HepG2 (cell line): Measurements from ENCODE around the gene ZNF593OS. TPM values are rescaled to one million over a fixed set of nuclear protein-coding genes. Genes with fewer than 3 reads are reported as not detected.
A peak's percentile ranks its signal among the peaks of the same experiment; 100 is the strongest.

Source experiments
- ADNP ChIP-seq: sonication (generic); formaldehyde crosslinking; IDR thresholded peaks from 2 replicates; pipeline ENCODE4 v1.4.0; 2020; ENCODE audit warnings: missing genetic modification reagents
- AHR ChIP-seq: IDR thresholded peaks from 2 replicates; pipeline ENCODE4 v1.6.1; 2018; ENCODE audit warnings: missing genetic modification reagents, missing compliant biosample characterization
- ATF4 ChIP-seq, 2 experiments: fragments of 450-650 bp in 1 of 2; sonication (generic) in 1 of 2; formaldehyde crosslinking; IDR thresholded peaks; 2 replicates each; pipeline versions ENCODE4 v1.5.0 to v1.8.0; 2020 to 2022; ENCODE audit warnings: mild to moderate bottlenecking in 1 of 2, missing genetic modification reagents in 1 of 2
- ELF4 ChIP-seq: sonication (generic); formaldehyde crosslinking; IDR thresholded peaks from 2 replicates; pipeline ENCODE4 v1.5.0; 2020; ENCODE audit warnings: missing genetic modification reagents, mild to moderate bottlenecking, moderate library complexity, borderline replicate concordance
- FIP1L1 ChIP-seq: fragments of 200-400 bp; formaldehyde crosslinking; IDR thresholded peaks from 2 replicates; pipeline ENCODE4 v1.6.1; 2018; ENCODE audit warnings: low read depth, mild to moderate bottlenecking, low read length, moderate library complexity, borderline replicate concordance; ENCODE audit not compliant: insufficient read depth
- HNRNPK ChIP-seq: fragments of 200-400 bp; formaldehyde crosslinking; IDR thresholded peaks from 2 replicates; pipeline ENCODE4 v1.6.1; 2018; ENCODE audit warnings: low read length, low read depth, moderate library complexity, mild to moderate bottlenecking; ENCODE audit not compliant: poor library complexity, severe bottlenecking
- MBD4 ChIP-seq: IDR thresholded peaks from 2 replicates; pipeline ENCODE4 v1.6.1; 2012; ENCODE audit warnings: low read length, inconsistent platforms, borderline replicate concordance
- MYNN ChIP-seq: sonication (generic); formaldehyde crosslinking; IDR thresholded peaks from 2 replicates; pipeline ENCODE4 v1.4.0; 2020; ENCODE audit warnings: mild to moderate bottlenecking, low read depth, missing genetic modification reagents
- PLRG1 ChIP-seq: fragments of 450-650 bp; conservative IDR thresholded peaks from 2 replicates; pipeline ENCODE4 v1.6.1; 2016
- SNAPC2 ChIP-seq: sonication (generic); formaldehyde crosslinking; IDR thresholded peaks from 2 replicates; pipeline ENCODE4 v1.8.1; 2022; ENCODE audit warnings: mild to moderate bottlenecking, missing genetic modification reagents
- TBX2 ChIP-seq: sonication (generic); formaldehyde crosslinking; IDR thresholded peaks from 2 replicates; pipeline ENCODE4 v1.5.0; 2020; ENCODE audit warnings: missing genetic modification reagents, mild to moderate bottlenecking, borderline replicate concordance
- TFDP2 ChIP-seq: sonication (generic); formaldehyde crosslinking; IDR thresholded peaks from 2 replicates; pipeline ENCODE4 v1.4.0; 2020; ENCODE audit warnings: missing genetic modification reagents
- THAP11 ChIP-seq: IDR thresholded peaks from 2 replicates; pipeline ENCODE4 v1.6.1; 2016; ENCODE audit warnings: missing biosample characterization, missing genetic modification reagents
- THAP7 ChIP-seq: sonication (generic); formaldehyde crosslinking; IDR thresholded peaks from 2 replicates; pipeline ENCODE4 v1.8.1; 2023; ENCODE audit warnings: mild to moderate bottlenecking, missing genetic modification reagents
- ZNF17 ChIP-seq: sonication (generic); formaldehyde crosslinking; IDR thresholded peaks from 2 replicates; pipeline ENCODE4 v1.5.0; 2020; ENCODE audit warnings: mild to moderate bottlenecking, missing genetic modification reagents
- ZNF20 ChIP-seq: sonication (generic); formaldehyde crosslinking; IDR thresholded peaks from 2 replicates; pipeline ENCODE4 v1.4.0; 2020; ENCODE audit warnings: mild to moderate bottlenecking, moderate library complexity, missing genetic modification reagents
- ZNF225 ChIP-seq: sonication (generic); formaldehyde crosslinking; IDR thresholded peaks from 2 replicates; pipeline ENCODE4 v1.4.0; 2020; ENCODE audit warnings: mild to moderate bottlenecking, missing genetic modification reagents
- ZNF282 ChIP-seq: fragments of 450-650 bp; IDR thresholded peaks from 2 replicates; pipeline ENCODE4 v1.6.1; 2018; ENCODE audit not compliant: partially characterized antibody
- ZNF3 ChIP-seq: IDR thresholded peaks from 2 replicates; pipeline ENCODE4 v1.7.0; 2017; ENCODE audit warnings: inconsistent platforms
- ZNF451 ChIP-seq: sonication (generic); formaldehyde crosslinking; IDR thresholded peaks from 2 replicates; pipeline ENCODE4 v1.5.0; 2020; ENCODE audit warnings: mild to moderate bottlenecking, missing genetic modification reagents
- ZSCAN30 ChIP-seq: sonication (generic); formaldehyde crosslinking; IDR thresholded peaks from 2 replicates; pipeline ENCODE4 v1.5.0; 2020; ENCODE audit warnings: mild to moderate bottlenecking, missing genetic modification reagents
- polyA plus RNA-seq, 8 experiments: library from polyadenylated mRNA; depleted of rRNA in 3 of 8; stranded (reverse) in 7 of 8; unstranded in 1 of 8; fragments of >200 nt; fragmentation: Illumina TruSeq in 4 of 8; extraction: Trizol in 4 of 8; gene quantifications; 2 replicates each; pipeline versions ENCODE4 v1.2.1 to v1.2.3, GENCODE V29; 2011 to 2016; ENCODE audit warnings: low read depth in 4 of 8, missing spikeins in 1 of 8, mixed read lengths in 1 of 8; ENCODE audit not compliant: insufficient read depth in 1 of 8
- total RNA-seq, 5 experiments: library from RNA; depleted of rRNA; stranded (reverse); fragments of >200 nt; fragmentation: Illumina TruSeq; extraction: Trizol; gene quantifications; 2 replicates each; pipeline ENCODE4 v1.2.3, GENCODE V29; 2016; ENCODE audit warnings: low read depth in 1 of 5
- TF ChIP-seq, protein P1 (sequence below): sonication (generic); formaldehyde crosslinking; IDR thresholded peaks from 2 replicates; pipeline ENCODE4 v1.5.0; 2020; ENCODE audit warnings: missing genetic modification reagents
- TF ChIP-seq, protein P2 (sequence below): sonication (generic); formaldehyde crosslinking; IDR thresholded peaks from 2 replicates; pipeline ENCODE4 v1.8.1; 2023; ENCODE audit warnings: mild to moderate bottlenecking, missing genetic modification reagents
- TF ChIP-seq, protein P3 (sequence below): sonication (generic); formaldehyde crosslinking; IDR thresholded peaks from 2 replicates; pipeline ENCODE4 v1.5.1; 2020; ENCODE audit warnings: missing genetic modification reagents, mild to moderate bottlenecking, borderline replicate concordance

The ZNF593OS gene
- total and polyA plus RNA-seq, 2 of the 13 experiments (the other 11 are each of a cell fraction or from before 2014, with no cell fraction given): not detected

- TF ChIP-seq, protein P1, sequence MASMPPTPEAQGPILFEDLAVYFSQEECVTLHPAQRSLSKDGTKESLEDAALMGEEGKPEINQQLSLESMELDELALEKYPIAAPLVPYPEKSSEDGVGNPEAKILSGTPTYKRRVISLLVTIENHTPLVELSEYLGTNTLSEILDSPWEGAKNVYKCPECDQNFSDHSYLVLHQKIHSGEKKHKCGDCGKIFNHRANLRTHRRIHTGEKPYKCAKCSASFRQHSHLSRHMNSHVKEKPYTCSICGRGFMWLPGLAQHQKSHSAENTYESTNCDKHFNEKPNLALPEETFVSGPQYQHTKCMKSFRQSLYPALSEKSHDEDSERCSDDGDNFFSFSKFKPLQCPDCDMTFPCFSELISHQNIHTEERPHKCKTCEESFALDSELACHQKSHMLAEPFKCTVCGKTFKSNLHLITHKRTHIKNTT (CRISPR knock-in tag): no peak
- peak; percentile 78 for TF ChIP-seq TBX2 (CRISPR knock-in tag)
- TF ChIP-seq ZNF282: no peak
- TF ChIP-seq ADNP (CRISPR knock-in tag): no peak
- TF ChIP-seq PLRG1: no peak
- TF ChIP-seq ELF4 (CRISPR knock-in tag): peak; percentile 49; the same call in 1 of the 2 replicates
- peak; percentile 97 for TF ChIP-seq ZNF451 (CRISPR knock-in tag)
- peak; percentile 40; the same call in 1 of the 2 replicates for TF ChIP-seq ZNF3 (CRISPR knock-in tag)
- TF ChIP-seq MBD4: no peak
- TF ChIP-seq, protein P2, sequence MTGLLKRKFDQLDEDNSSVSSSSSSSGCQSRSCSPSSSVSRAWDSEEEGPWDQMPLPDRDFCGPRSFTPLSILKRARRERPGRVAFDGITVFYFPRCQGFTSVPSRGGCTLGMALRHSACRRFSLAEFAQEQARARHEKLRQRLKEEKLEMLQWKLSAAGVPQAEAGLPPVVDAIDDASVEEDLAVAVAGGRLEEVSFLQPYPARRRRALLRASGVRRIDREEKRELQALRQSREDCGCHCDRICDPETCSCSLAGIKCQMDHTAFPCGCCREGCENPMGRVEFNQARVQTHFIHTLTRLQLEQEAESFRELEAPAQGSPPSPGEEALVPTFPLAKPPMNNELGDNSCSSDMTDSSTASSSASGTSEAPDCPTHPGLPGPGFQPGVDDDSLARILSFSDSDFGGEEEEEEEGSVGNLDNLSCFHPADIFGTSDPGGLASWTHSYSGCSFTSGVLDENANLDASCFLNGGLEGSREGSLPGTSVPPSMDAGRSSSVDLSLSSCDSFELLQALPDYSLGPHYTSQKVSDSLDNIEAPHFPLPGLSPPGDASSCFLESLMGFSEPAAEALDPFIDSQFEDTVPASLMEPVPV (CRISPR knock-in tag): peak; percentile 92
- no peak for TF ChIP-seq THAP7 (CRISPR knock-in tag)
- no peak for TF ChIP-seq FIP1L1
- TF ChIP-seq SNAPC2: peak; percentile 92
- no peak for TF ChIP-seq MYNN
- TF ChIP-seq TFDP2: peak; percentile 55; the same call in 1 of the 2 replicates
- no peak for TF ChIP-seq ZSCAN30 (CRISPR knock-in tag)
- peak; percentile 72; the same call in 1 of the 2 replicates for TF ChIP-seq ZNF20 (CRISPR knock-in tag)
- no peak for TF ChIP-seq ZNF17 (CRISPR knock-in tag)
- peak; percentile 89 for TF ChIP-seq THAP11
- TF ChIP-seq, protein P3, sequence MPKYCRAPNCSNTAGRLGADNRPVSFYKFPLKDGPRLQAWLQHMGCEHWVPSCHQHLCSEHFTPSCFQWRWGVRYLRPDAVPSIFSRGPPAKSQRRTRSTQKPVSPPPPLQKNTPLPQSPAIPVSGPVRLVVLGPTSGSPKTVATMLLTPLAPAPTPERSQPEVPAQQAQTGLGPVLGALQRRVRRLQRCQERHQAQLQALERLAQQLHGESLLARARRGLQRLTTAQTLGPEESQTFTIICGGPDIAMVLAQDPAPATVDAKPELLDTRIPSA (CRISPR knock-in tag): 0 out of 2 replicates have a peak, but pooled peaks have one; percentile 34
- peak; percentile 91 for TF ChIP-seq ZNF225 (CRISPR knock-in tag)
- TF ChIP-seq ATF4 (CRISPR knock-in tag; IDR thresholded peaks at IDR 0.05): peak in 1 of 2 experiments; percentile 72; a peak in 2 of 4 replicates
- TF ChIP-seq AHR: 0 out of 2 replicates have a peak, but pooled peaks have one; percentile 47
- peak; percentile 48 for TF ChIP-seq HNRNPK
Measured at GRCh38 chr1:26169669-26170471, 1.8 kb downstream of the ZNF593OS start, which contains the start of gene ZNF593 (continued).
